NOMO-1 (cell line): ENCODE data around the gene DCPS.
"Not testable (repeated sequence)": the region's sequence is repeated elsewhere in the genome, so short reads cannot be mapped to it uniquely, and the experiment has no call there.

Experiments
- DNase-seq, 2 experiments: peaks; one replicate each; lab custom pipeline; 2025; ENCODE audit not compliant: unreplicated experiment in 2 of 2; lab: John Stamatoyannopoulos, UW

Gene DCPS

GRCh38 chr11:126303623-126304456 lies at the start of gene DCPS:
DCPS (plus strand) TSS chr11:126304060; CDS start chr11:126304081, 21 bp downstream.
- peak; percentile 71 to 90 for DNase-seq

- no peak for DNase-seq
Observed at GRCh38 chr11:126254819-126255218, 49.0 kb upstream of the DCPS start.

GRCh38 chr11:126255507-126255906 lies 48.4 kb upstream of the DCPS start:
- not testable (repeated sequence) for DNase-seq

- no peak for DNase-seq
Observed at GRCh38 chr11:126256216-126256615, 47.6 kb upstream of the DCPS start.

- DNase-seq = no peak
Observed at GRCh38 chr11:126257144-126257543, 46.7 kb upstream of the DCPS start.

- no peak for DNase-seq
Observed at GRCh38 chr11:126257764-126258163, 46.1 kb upstream of the DCPS start.

- no peak for DNase-seq
Observed at GRCh38 chr11:126262216-126262615, 41.6 kb upstream of the DCPS start.

- no peak for DNase-seq
Observed at GRCh38 chr11:126263489-126263888, 40.4 kb upstream of the DCPS start.

- DNase-seq = no peak
Observed at GRCh38 chr11:126265811-126266210, 38.0 kb upstream of the DCPS start.

GRCh38 chr11:126267650-126268049 lies 36.2 kb upstream of the DCPS start:
- no peak for DNase-seq

- DNase-seq = no peak
Observed at GRCh38 chr11:126268361-126268707, 35.5 kb upstream of the DCPS start.

GRCh38 chr11:126268708-126269579 lies 34.9 kb upstream of the DCPS start, which contains the start of the genes FOXRED1 and SRPRA:
FOXRED1 (plus strand) TSS chr11:126269154; CDS start chr11:126269207, 53 bp downstream.
SRPRA (minus strand) TSS chr11:126268895; CDS start chr11:126268804, 91 bp downstream.
- DNase-seq = peak; percentile 97 to 99

- DNase-seq = no peak
Observed at GRCh38 chr11:126277322-126277721, 26.5 kb upstream of the DCPS start.

- DNase-seq = no peak
Observed at GRCh38 chr11:126277780-126278179, 26.1 kb upstream of the DCPS start.

- DNase-seq = no peak
Observed at GRCh38 chr11:126279191-126279590, 24.7 kb upstream of the DCPS start.

- DNase-seq = peak; percentile 56
Observed at GRCh38 chr11:126280595-126280994, 23.3 kb upstream of the DCPS start.

GRCh38 chr11:126281245-126281644 lies 22.6 kb upstream of the DCPS start:
- DNase-seq = no peak

- no peak for DNase-seq
Observed at GRCh38 chr11:126281666-126282175, 22.1 kb upstream of the DCPS start.

- DNase-seq = peak in 1 of 2 experiments; percentile 11
Observed at GRCh38 chr11:126282361-126282735, 21.5 kb upstream of the DCPS start.

GRCh38 chr11:126282736-126283591 lies 20.9 kb upstream of the DCPS start, which contains the start of gene TIRAP:
TIRAP (plus strand) TSS chr11:126283093; CDS start chr11:126290895, 7,802 bp downstream.
- DNase-seq = peak; percentile 40 to 62
